SU-DHL-6 (cell line): ENCODE results near the gene ANKRD13C.

Experiments used
- H2AFZ ChIP-seq: fragments of 200-600 bp; sonication (generic); 2 replicates; pipeline ENCODE4 v1.6.1; 2014; ENCODE audit warnings: low read depth, mild to moderate bottlenecking, moderate library complexity, mixed read lengths, antibody characterized with exemption, low read length; ENCODE audit not compliant: severe bottlenecking
- H3F3A ChIP-seq: fragments of 200-600 bp; shearing (Covaris generic); 2 replicates; pipeline ENCODE4 v1.6.0; 2016; ENCODE audit warnings: antibody characterized with exemption, mild to moderate bottlenecking; ENCODE audit not compliant: insufficient read depth
- H3K27ac ChIP-seq: fragments of 200-600 bp; sonication (generic); 2 replicates; pipeline ENCODE4 v1.5.1; 2016; ENCODE audit warnings: low read depth, mild to moderate bottlenecking, low read length, moderate library complexity, mixed read lengths
- H3K27me3 ChIP-seq: fragments of 200-600 bp; sonication (generic), shearing (Covaris generic); 2 replicates; pipeline ENCODE4 v1.6.0; 2014; ENCODE audit warnings: mild to moderate bottlenecking, low read length
- H3K36me3 ChIP-seq: fragments of 200-600 bp; sonication (generic); 2 replicates; pipeline ENCODE4 v1.6.1; 2014; ENCODE audit warnings: mild to moderate bottlenecking, low read length, mixed read lengths
- H3K4me2 ChIP-seq: fragments of 300-600, 200-600 bp; shearing (Covaris generic), sonication (generic); 2 replicates; pipeline ENCODE4 v1.6.0; 2014; ENCODE audit warnings: low read length, low read depth, mild to moderate bottlenecking; ENCODE audit not compliant: poor library complexity, severe bottlenecking
- H3K4me3 ChIP-seq: fragments of 200-600 bp; sonication (generic); 2 replicates; pipeline ENCODE4 v1.5.1; 2014; ENCODE audit warnings: antibody characterized with exemption, low read length, mild to moderate bottlenecking, mixed read lengths; ENCODE audit not compliant: insufficient read depth, poor library complexity, severe bottlenecking
- H3K79me2 ChIP-seq: fragments of 200-600 bp; sonication (generic); 2 replicates; pipeline ENCODE4 v1.6.1; 2014; ENCODE audit warnings: mild to moderate bottlenecking, low read length, moderate library complexity; ENCODE audit not compliant: insufficient read depth
- H3K9ac ChIP-seq: fragments of 200-600 bp; sonication (generic); 2 replicates; pipeline ENCODE4 v1.7.0; 2014; ENCODE audit warnings: mild to moderate bottlenecking, low read length
- H3K9me2 ChIP-seq: fragments of 200-600 bp; sonication (generic); replicated peaks from 2 replicates; pipeline ENCODE4 v1.6.1; 2014; ENCODE audit warnings: low read length; ENCODE audit not compliant: insufficient read depth
- H3K9me3 ChIP-seq: fragments of 200-600 bp; sonication (generic); 2 replicates; pipeline ENCODE4 v1.6.1; 2014; ENCODE audit warnings: low read length, mixed read lengths; ENCODE audit not compliant: insufficient read depth
- H4K20me1 ChIP-seq: fragments of 200-600 bp; sonication (generic); 2 replicates; pipeline ENCODE4 v1.6.1; 2014; ENCODE audit warnings: low read depth, mild to moderate bottlenecking, antibody characterized with exemption, low read length, moderate library complexity, mixed read lengths
- EZH2phosphoT487 ChIP-seq: fragments of 200-600 bp; sonication (generic), shearing (Covaris generic); conservative IDR thresholded peaks from 2 replicates; pipeline ENCODE4 v1.6.1; 2018; ENCODE audit warnings: mild to moderate bottlenecking, antibody characterized with exemption, low read length, moderate library complexity, mixed read lengths
- TF ChIP-seq, protein P1 (sequence below): fragments of 200-600 bp; sonication (generic); IDR thresholded peaks from one replicate; pipeline ENCODE4 v1.5.1; 2017; ENCODE audit warnings: antibody characterized with exemption, mild to moderate bottlenecking, low read length, moderate library complexity; ENCODE audit not compliant: insufficient read depth, poor library complexity, severe bottlenecking

ANKRD13C gene

GRCh38 chr1:70400335-70400734 is 45.8 kb upstream of the ANKRD13C start:
- Histone ChIP-seq H3K4me2 (no peak overlapping the region), H3K27me3 (no peaks in the 10 kb centered on the region), H3K9me3 (no peaks in the 10 kb centered on the region), H2AFZ (no peak overlapping the region), H3K79me2 (no peaks in the 10 kb centered on the region), H3K27ac (no peak overlapping the region), H3K9ac (no peak overlapping the region), H3K9me2 (no peaks in the 10 kb centered on the region), H3K4me3 (no peak overlapping the region), H4K20me1 (no peaks in the 10 kb centered on the region), H3K36me3 (no peaks in the 10 kb centered on the region), H3F3A (no peaks in the 10 kb centered on the region)
- TF ChIP-seq EZH2phosphoT487 = no peak
- TF ChIP-seq, protein P1, sequence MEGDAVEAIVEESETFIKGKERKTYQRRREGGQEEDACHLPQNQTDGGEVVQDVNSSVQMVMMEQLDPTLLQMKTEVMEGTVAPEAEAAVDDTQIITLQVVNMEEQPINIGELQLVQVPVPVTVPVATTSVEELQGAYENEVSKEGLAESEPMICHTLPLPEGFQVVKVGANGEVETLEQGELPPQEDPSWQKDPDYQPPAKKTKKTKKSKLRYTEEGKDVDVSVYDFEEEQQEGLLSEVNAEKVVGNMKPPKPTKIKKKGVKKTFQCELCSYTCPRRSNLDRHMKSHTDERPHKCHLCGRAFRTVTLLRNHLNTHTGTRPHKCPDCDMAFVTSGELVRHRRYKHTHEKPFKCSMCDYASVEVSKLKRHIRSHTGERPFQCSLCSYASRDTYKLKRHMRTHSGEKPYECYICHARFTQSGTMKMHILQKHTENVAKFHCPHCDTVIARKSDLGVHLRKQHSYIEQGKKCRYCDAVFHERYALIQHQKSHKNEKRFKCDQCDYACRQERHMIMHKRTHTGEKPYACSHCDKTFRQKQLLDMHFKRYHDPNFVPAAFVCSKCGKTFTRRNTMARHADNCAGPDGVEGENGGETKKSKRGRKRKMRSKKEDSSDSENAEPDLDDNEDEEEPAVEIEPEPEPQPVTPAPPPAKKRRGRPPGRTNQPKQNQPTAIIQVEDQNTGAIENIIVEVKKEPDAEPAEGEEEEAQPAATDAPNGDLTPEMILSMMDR = no peak

DNA sequence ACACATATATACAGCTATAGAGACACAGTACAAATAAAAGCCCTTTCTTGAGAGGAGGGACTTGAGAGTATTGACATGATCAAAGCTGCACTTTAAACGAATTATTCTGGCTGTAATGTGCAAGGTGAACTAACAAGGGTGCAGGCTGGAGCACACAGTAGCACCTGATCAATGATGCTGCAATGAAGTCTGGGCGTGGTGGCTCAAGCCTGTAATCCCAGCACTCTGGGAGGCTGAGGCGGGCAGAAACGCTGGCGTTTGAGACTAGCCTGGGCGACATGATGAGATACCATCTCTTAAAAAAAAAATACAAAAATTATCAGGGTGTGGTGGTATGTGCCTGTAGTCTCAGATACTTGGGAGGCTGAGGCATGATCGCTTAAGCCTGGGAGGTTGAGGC is 42.5 kb upstream of the ANKRD13C start:
- Histone ChIP-seq H3K27me3 (no peaks in the 10 kb centered on the region), H3K4me3 (no peak overlapping the region), H3K36me3 (no peaks in the 10 kb centered on the region), H2AFZ (no peak overlapping the region), H3K9me2 (no peaks in the 10 kb centered on the region), H3K9ac (no peak overlapping the region), H3K79me2 (no peaks in the 10 kb centered on the region), H3K9me3 (no peaks in the 10 kb centered on the region), H4K20me1 (no peaks in the 10 kb centered on the region), H3K4me2 (no peak overlapping the region), H3F3A (no peaks in the 10 kb centered on the region), H3K27ac (no peak overlapping the region)
- TF ChIP-seq EZH2phosphoT487 = no peak
- TF ChIP-seq, protein P1 = no peak

DNA sequence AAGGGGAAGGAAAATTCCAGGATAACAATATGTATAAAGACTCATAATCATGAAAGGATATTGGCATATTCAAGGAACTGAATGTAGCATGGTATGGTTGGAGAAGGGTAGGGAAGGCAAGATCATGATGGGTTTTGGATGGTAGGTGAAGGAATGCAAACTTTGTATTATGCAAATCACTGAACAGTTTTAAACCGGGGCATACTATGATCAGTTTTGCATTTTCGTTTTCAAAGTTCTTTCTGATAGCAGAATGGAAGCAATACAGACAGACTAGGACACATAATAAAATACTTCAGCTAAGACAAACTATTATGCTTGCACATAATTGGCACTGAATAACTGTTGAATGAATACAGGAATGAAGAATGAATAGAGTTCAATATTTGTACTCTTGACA is 42.1 kb upstream of the ANKRD13C start:
- Histone ChIP-seq H3K27me3 (no peaks in the 10 kb centered on the region), H3F3A (no peaks in the 10 kb centered on the region), H4K20me1 (no peaks in the 10 kb centered on the region), H3K9ac (no peak overlapping the region), H3K4me3 (no peak overlapping the region), H3K79me2 (no peaks in the 10 kb centered on the region), H3K9me2 (no peaks in the 10 kb centered on the region), H3K27ac (no peak overlapping the region), H3K9me3 (no peaks in the 10 kb centered on the region), H2AFZ (no peak overlapping the region), H3K36me3 (no peaks in the 10 kb centered on the region), H3K4me2 (no peak overlapping the region)
- no peak for TF ChIP-seq EZH2phosphoT487

DNA sequence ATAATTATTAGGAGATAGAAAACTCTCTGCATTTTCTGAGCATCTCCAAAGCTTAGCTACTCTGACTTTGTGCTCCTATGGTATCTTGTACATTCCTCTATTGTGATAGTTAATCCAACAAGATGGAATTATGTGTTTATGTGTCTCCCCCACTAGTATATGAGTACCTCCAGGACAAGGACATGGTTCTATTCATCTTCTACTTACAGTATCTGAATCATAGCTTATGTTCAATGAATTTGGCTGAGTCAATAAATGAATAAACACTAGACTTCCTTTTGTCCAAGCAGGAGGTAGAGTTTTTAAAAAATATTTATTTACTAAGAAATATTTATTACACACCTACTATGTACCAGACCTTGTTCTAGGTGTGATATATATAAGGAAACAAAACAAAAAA is 38.1 kb upstream of the ANKRD13C start:
- no peaks in the 10 kb centered on the region for H3K79me2 ChIP-seq
- no peaks in the 10 kb centered on the region for H3F3A ChIP-seq
- H3K36me3 ChIP-seq = no peaks in the 10 kb centered on the region
- H3K9me3 ChIP-seq = no peaks in the 10 kb centered on the region
- no peak overlapping the region for H3K27ac ChIP-seq
- no peak for TF ChIP-seq EZH2phosphoT487
- TF ChIP-seq, protein P1 = no peak
- H3K9me2 ChIP-seq = no peaks in the 10 kb centered on the region
- no peak overlapping the region for H3K4me2 ChIP-seq
- no peak overlapping the region for H3K4me3 ChIP-seq
- no peak overlapping the region for H2AFZ ChIP-seq
- H3K27me3 ChIP-seq = no peaks in the 10 kb centered on the region
- no peak overlapping the region for H3K9ac ChIP-seq
- H4K20me1 ChIP-seq = no peaks in the 10 kb centered on the region
